Tibial artery (tissue), 4 donors: ENCODE data around the gene PARD3B.

Experiments used
- DNase-seq, 2 donors: peaks; one replicate each; pipeline ENCODE4 v3.0.0-alpha.2; 2019
- H3K27ac ChIP-seq, 2 donors: fragments of 200-600 bp; sonication (generic) in 1 of 2; 1 replicate in 1 of 2; 2 replicates in 1 of 2; pipeline ENCODE4 v1.5.1; 2018 to 2019; ENCODE audit warnings: mild to moderate bottlenecking in 1 of 2
- H3K27me3 ChIP-seq, 2 donors: fragments of 200-600 bp; sonication (generic) in 1 of 2; one replicate each; pipeline versions ENCODE4 v1.5.1 to v1.6.0; 2016 to 2019
- H3K36me3 ChIP-seq, 3 donors: fragments of 200-600 bp; sonication (generic) in 2 of 3; one replicate each; pipeline ENCODE4 v1.5.1; 2016 to 2019; ENCODE audit warnings: mild to moderate bottlenecking in 2 of 3
- H3K4me1 ChIP-seq, 4 donors: fragments of 200-600 bp; sonication (generic) in 2 of 4; 1 replicate in 3 of 4; 2 replicates in 1 of 4; pipeline ENCODE4 v1.5.1; 2016 to 2019
- H3K4me3 ChIP-seq, 2 donors: fragments of 200-600 bp; sonication (generic) in 1 of 2; 1 replicate in 1 of 2; 2 replicates in 1 of 2; pipeline ENCODE4 v1.5.1; 2018 to 2019; ENCODE audit warnings: mild to moderate bottlenecking in 2 of 2
- H3K9me3 ChIP-seq, 3 donors: fragments of 200-600 bp; sonication (generic) in 1 of 3; one replicate each; pipeline ENCODE4 v1.5.1; 2016 to 2019
- intact Hi-C: fragments of 100-400 bp; cut with DNase I; formaldehyde crosslinking; loops from one replicate; pipeline ENCODE4 v1.15.0; 2023; ENCODE audit warnings: low total_unique reads
- TF ChIP-seq, protein P1 (sequence below), 2 experiments: fragments of 200-600 bp in 1 of 2; fragments of 450-650 bp in 1 of 2; IDR thresholded peaks; one replicate each; pipeline ENCODE4 v1.5.1; 2017 to 2019; ENCODE audit warnings: antibody characterized with exemption in 2 of 2, mild to moderate bottlenecking in 1 of 2, moderate library complexity in 1 of 2

Gene PARD3B

DNA sequence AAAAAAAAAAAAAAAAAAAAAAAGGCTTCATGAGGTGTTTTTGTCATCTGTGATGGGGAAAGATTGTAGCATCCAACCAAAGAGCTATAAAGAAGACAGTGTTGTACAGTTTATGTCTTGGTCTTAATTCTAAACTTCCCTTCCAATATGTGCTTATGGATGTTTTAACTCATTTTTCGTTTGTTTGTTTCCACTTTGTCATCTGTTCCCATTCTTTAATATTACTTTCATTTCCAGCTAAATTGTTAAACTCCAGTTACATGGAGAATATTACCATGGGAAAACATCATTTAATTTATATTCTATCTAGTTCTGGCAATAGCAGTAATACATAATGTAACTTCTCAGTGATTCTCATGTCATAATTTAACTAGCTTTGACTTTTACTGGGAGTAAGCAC, 792.9 kb downstream of the PARD3B start:
- DNase-seq, result no peak
- intact Hi-C loops, result no loop called here

DNA sequence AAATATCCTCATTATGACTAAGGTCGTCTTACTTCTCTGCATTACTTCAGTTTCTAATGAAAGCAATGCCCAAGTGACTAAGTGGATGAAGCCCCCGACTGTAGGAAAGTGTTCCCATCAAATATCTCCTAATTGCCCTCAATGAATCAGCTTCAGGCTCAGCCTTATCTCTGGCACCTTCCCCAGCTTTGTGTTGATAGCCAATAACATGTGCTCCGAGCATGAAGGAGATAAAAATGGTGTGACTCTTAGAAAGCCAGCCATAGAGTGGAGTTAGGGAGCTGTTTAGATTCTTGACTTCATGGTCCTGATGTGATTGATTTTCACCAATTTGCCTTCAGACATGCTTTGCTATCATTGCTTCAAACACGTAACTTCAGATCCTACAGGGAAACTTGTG, 797.8 kb downstream of the PARD3B start:
- no peak for DNase-seq
- Histone ChIP-seq H3K27ac (no peak overlapping the region), H3K9me3 (no peaks in the 10 kb centered on the region), H3K4me1 (no peaks in the 10 kb centered on the region), H3K4me3 (no peak overlapping the region), H3K27me3 (no peaks in the 10 kb centered on the region), H3K36me3 (no peaks in the 10 kb centered on the region)
- intact Hi-C loops, result no loop called here
- TF ChIP-seq, protein P1, sequence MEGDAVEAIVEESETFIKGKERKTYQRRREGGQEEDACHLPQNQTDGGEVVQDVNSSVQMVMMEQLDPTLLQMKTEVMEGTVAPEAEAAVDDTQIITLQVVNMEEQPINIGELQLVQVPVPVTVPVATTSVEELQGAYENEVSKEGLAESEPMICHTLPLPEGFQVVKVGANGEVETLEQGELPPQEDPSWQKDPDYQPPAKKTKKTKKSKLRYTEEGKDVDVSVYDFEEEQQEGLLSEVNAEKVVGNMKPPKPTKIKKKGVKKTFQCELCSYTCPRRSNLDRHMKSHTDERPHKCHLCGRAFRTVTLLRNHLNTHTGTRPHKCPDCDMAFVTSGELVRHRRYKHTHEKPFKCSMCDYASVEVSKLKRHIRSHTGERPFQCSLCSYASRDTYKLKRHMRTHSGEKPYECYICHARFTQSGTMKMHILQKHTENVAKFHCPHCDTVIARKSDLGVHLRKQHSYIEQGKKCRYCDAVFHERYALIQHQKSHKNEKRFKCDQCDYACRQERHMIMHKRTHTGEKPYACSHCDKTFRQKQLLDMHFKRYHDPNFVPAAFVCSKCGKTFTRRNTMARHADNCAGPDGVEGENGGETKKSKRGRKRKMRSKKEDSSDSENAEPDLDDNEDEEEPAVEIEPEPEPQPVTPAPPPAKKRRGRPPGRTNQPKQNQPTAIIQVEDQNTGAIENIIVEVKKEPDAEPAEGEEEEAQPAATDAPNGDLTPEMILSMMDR (IDR thresholded peaks at IDR 0.05), result no peak

More for the DNA sequence above, 792.9 kb downstream of the PARD3B start:
- Histone ChIP-seq H3K9me3 (no peaks in the 10 kb centered on the region), H3K36me3 (no peaks in the 10 kb centered on the region), H3K4me1 (no peaks in the 10 kb centered on the region), H3K27ac (no peak overlapping the region), H3K27me3 (no peaks in the 10 kb centered on the region), H3K4me3 (no peak overlapping the region)
- TF ChIP-seq, protein P1 (IDR thresholded peaks at IDR 0.05), result no peak

DNA sequence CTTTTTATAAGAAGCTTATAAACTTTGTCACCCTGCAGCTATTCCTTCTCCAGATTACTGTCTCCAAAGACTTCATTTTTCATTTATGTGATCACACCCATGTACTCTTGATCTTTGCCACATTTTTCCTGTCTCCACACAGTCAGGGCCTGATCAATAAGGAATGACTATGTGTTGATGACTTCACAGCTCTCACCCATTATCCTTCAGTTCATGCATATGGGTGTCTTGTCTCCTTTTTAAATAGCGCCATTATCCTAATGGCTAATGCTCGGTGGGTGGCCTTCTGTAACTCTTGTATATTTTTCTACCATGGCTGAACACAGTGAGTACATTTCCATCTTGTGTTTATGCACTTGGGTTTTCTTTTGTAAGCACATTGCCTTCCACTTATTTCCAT, 801.4 kb downstream of the PARD3B start:
- H3K4me1 ChIP-seq, result no peaks in the 10 kb centered on the region
- H3K9me3 ChIP-seq, result no peaks in the 10 kb centered on the region
- H3K27me3 ChIP-seq, result no peaks in the 10 kb centered on the region
- TF ChIP-seq, protein P1 (IDR thresholded peaks at IDR 0.05), result no peak
- no peak overlapping the region for H3K4me3 ChIP-seq
- no peak for DNase-seq
- H3K36me3 ChIP-seq, result no peaks in the 10 kb centered on the region
- intact Hi-C loops, result no loop called here
- H3K27ac ChIP-seq, result no peak overlapping the region

- intact Hi-C loops, result no loop called here
- DNase-seq, result no peak
- Histone ChIP-seq H3K4me3 (no peak overlapping the region), H3K36me3 (no peaks in the 10 kb centered on the region), H3K27me3 (no peaks in the 10 kb centered on the region), H3K9me3 (no peaks in the 10 kb centered on the region), H3K4me1 (no peaks in the 10 kb centered on the region), H3K27ac (no peak overlapping the region)
- TF ChIP-seq, protein P1 (IDR thresholded peaks at IDR 0.05), result no peak
Observed at GRCh38 chr2:205347899-205348298, 802.6 kb downstream of the PARD3B start.

GRCh38 chr2:205352094-205352493, 806.8 kb downstream of the PARD3B start:
- H3K27ac ChIP-seq, result no peak overlapping the region
- intact Hi-C loops, result no loop called here
- H3K4me3 ChIP-seq, result no peak overlapping the region
- H3K27me3 ChIP-seq, result no peaks in the 10 kb centered on the region
- TF ChIP-seq, protein P1 (IDR thresholded peaks at IDR 0.05), result no peak
- H3K4me1 ChIP-seq, result no peaks in the 10 kb centered on the region
- no peaks in the 10 kb centered on the region for H3K36me3 ChIP-seq
- no peaks in the 10 kb centered on the region for H3K9me3 ChIP-seq
- DNase-seq, result no peak

GRCh38 chr2:205352593-205352992, 807.3 kb downstream of the PARD3B start:
- TF ChIP-seq, protein P1 (IDR thresholded peaks at IDR 0.05), result no peak
- Histone ChIP-seq H3K27me3 (no peaks in the 10 kb centered on the region), H3K9me3 (no peaks in the 10 kb centered on the region), H3K36me3 (no peaks in the 10 kb centered on the region), H3K4me3 (no peak overlapping the region), H3K27ac (no peak overlapping the region), H3K4me1 (no peaks in the 10 kb centered on the region)
- intact Hi-C loops, result no loop called here
- no peak for DNase-seq
